Esophagus muscularis mucosa (tissue), 4 donors: Measurements from ENCODE around the gene GALNTL6. TPM values are rescaled to one million over a fixed set of nuclear protein-coding genes. Genes with fewer than 3 reads are reported as not detected.
"Not testable (repeated sequence)": the region's sequence is repeated elsewhere in the genome, so short reads cannot be mapped to it uniquely, and the experiment has no call there.

Experiments
- DNase-seq: peaks from one replicate; pipeline ENCODE4 v3.0.0-alpha.2; 2017; ENCODE audit errors: extremely low spot score
- H3K27ac ChIP-seq, 4 donors: fragments of 200-600 bp; sonication (generic); replicated peaks in 1 of 4; 1 replicate in 3 of 4; 2 replicates in 1 of 4; pipeline ENCODE4 v1.5.1; 2016 to 2019; ENCODE audit warnings: mild to moderate bottlenecking in 1 of 4
- H3K27me3 ChIP-seq, 4 donors: fragments of 200-600 bp; sonication (generic); one replicate each; pipeline versions ENCODE4 v1.5.1 to v1.6.0; 2016 to 2019
- H3K36me3 ChIP-seq, 4 donors: fragments of 200-600 bp; sonication (generic); one replicate each; pipeline ENCODE4 v1.5.1; 2016 to 2019
- H3K4me1 ChIP-seq, 4 donors: fragments of 200-600 bp; sonication (generic); one replicate each; pipeline ENCODE4 v1.5.1; 2016 to 2019
- H3K4me3 ChIP-seq, 4 donors: fragments of 200-600 bp; sonication (generic); 1 replicate in 2 of 4; 2 replicates in 2 of 4; pipeline ENCODE4 v1.5.1; 2016 to 2019; ENCODE audit warnings: mild to moderate bottlenecking in 4 of 4, moderate library complexity in 1 of 4
- H3K9me3 ChIP-seq, 4 donors: fragments of 200-600 bp; sonication (generic); 1 replicate in 3 of 4; 2 replicates in 1 of 4; pipeline ENCODE4 v1.5.1; 2016 to 2019
- CTCF ChIP-seq, 3 experiments: fragments of 200-600 bp in 2 of 3; fragments of 450-650 bp in 1 of 3; sonication (generic) in 2 of 3; IDR thresholded peaks; one replicate each; pipeline ENCODE4 v1.5.1; 2017 to 2019; ENCODE audit warnings: antibody characterized with exemption in 3 of 3, mild to moderate bottlenecking in 2 of 3, moderate library complexity in 1 of 3
- EP300 ChIP-seq: sonication (generic); formaldehyde crosslinking; IDR thresholded peaks from one replicate; pipeline ENCODE4 v1.6.1; 2017; ENCODE audit warnings: antibody characterized with exemption
- POLR2A ChIP-seq: fragments of 450-650 bp; IDR thresholded peaks from one replicate; pipeline ENCODE4 v1.6.1; 2017; ENCODE audit warnings: antibody characterized with exemption, moderate library complexity, mild to moderate bottlenecking, low read depth
- POLR2AphosphoS5 ChIP-seq, 2 donors: sonication (generic); formaldehyde crosslinking; IDR thresholded peaks; one replicate each; pipeline ENCODE4 v1.6.1; 2017; ENCODE audit warnings: antibody characterized with exemption in 2 of 2
- WGBS: methylation state at CpG from one replicate; pipeline ENCODE4 v1.1.5; 2018; 5-methylcytosine and 5-hydroxymethylcytosine counted together
- intact Hi-C: fragments of 100-400 bp; cut with DNase I; formaldehyde crosslinking; loops from one replicate; pipeline ENCODE4 v1.15.1; 2023
- total RNA-seq, 4 donors: library from RNA; depleted of rRNA; stranded (reverse); fragments of >200 nt; gene quantifications; one replicate each; pipeline versions ENCODE4 v1.1.0 to v1.2.1, GENCODE V29; 2016

The GALNTL6 gene
- total RNA-seq, 4 donors from 2014 or later: 0.33 to 0.42 TPM; not detected in 2

GRCh38 chr4:172897046-172897445 is 1083.8 kb downstream of the GALNTL6 start:
- H3K27ac ChIP-seq: no peak overlapping the region
- H3K9me3 ChIP-seq: peaks cover 0 to 21% (median 13%) of the 10 kb centered on the region in 4 donors
- TF ChIP-seq POLR2AphosphoS5 (IDR thresholded peaks at IDR 0.05): no peak
- TF ChIP-seq POLR2A: no peak
- TF ChIP-seq EP300: no peak
- TF ChIP-seq CTCF (IDR thresholded peaks at IDR 0.05): no peak
- no peaks in the 10 kb centered on the region for H3K4me1 ChIP-seq
- 72% methylated on average over 3 of the region's 3 CpGs for WGBS
- no peaks in the 10 kb centered on the region for H3K36me3 ChIP-seq
- H3K27me3 ChIP-seq: no peaks in the 10 kb centered on the region
- H3K4me3 ChIP-seq: no peak overlapping the region
- intact Hi-C loops: no loop called here
- DNase-seq: no peak

GRCh38 chr4:172898715-172899114 is 1085.5 kb downstream of the GALNTL6 start:
- 81% methylated on average over 2 of the region's 2 CpGs for WGBS
- intact Hi-C loops: no loop called here

GRCh38 chr4:172899861-172900260 is 1086.7 kb downstream of the GALNTL6 start:
- no peaks in the 10 kb centered on the region for H3K4me1 ChIP-seq
- no peak for TF ChIP-seq POLR2AphosphoS5 (IDR thresholded peaks at IDR 0.05)
- TF ChIP-seq EP300: no peak
- TF ChIP-seq POLR2A: no peak
- no peak for TF ChIP-seq CTCF (IDR thresholded peaks at IDR 0.05)
- H3K27me3 ChIP-seq: no peaks in the 10 kb centered on the region
- DNase-seq: no peak
- no peak overlapping the region for H3K4me3 ChIP-seq
- no peaks in the 10 kb centered on the region for H3K36me3 ChIP-seq
- H3K9me3 ChIP-seq: peaks cover 0 to 21% (median 11%) of the 10 kb centered on the region in 4 donors
- intact Hi-C loops: no loop called here
- 96% methylated on average over 4 of the region's 4 CpGs for WGBS
- no peak overlapping the region for H3K27ac ChIP-seq

More at GRCh38 chr4:172898715-172899114, 1085.5 kb downstream of the GALNTL6 start:
- Histone ChIP-seq H3K27me3 (no peaks in the 10 kb centered on the region), H3K9me3 (peaks cover 0 to 21% (median 13%) of the 10 kb centered on the region in 4 donors), H3K27ac (no peak overlapping the region), H3K4me3 (no peak overlapping the region), H3K4me1 (no peaks in the 10 kb centered on the region), H3K36me3 (no peaks in the 10 kb centered on the region)
- TF ChIP-seq EP300 (no peak), CTCF (IDR thresholded peaks at IDR 0.05) (no peak), POLR2A (no peak), POLR2AphosphoS5 (IDR thresholded peaks at IDR 0.05) (no peak)
- DNase-seq: no peak

- H3K27ac ChIP-seq: no peak overlapping the region
- H3K9me3 ChIP-seq: peaks cover 0 to 11% (median 5%) of the 10 kb centered on the region in 4 donors
- intact Hi-C loops: no loop called here
- no peak for TF ChIP-seq CTCF (IDR thresholded peaks at IDR 0.05)
- no peak for TF ChIP-seq EP300
- TF ChIP-seq POLR2A: no peak
- TF ChIP-seq POLR2AphosphoS5 (IDR thresholded peaks at IDR 0.05): no peak
- 53% methylated on average over 4 of the region's 4 CpGs for WGBS
- DNase-seq: no peak
- no peak overlapping the region for H3K4me3 ChIP-seq
- no peaks in the 10 kb centered on the region for H3K27me3 ChIP-seq
- no peaks in the 10 kb centered on the region for H3K36me3 ChIP-seq
- no peaks in the 10 kb centered on the region for H3K4me1 ChIP-seq
Observed at GRCh38 chr4:172900900-172901299, 1087.7 kb downstream of the GALNTL6 start.

GRCh38 chr4:172912468-172912867 is 1099.3 kb downstream of the GALNTL6 start:
- 96% methylated on average over 8 of the region's 8 CpGs for WGBS

GRCh38 chr4:172917403-172917802 is 1104.2 kb downstream of the GALNTL6 start:
- WGBS: 88% methylated on average over 3 of the region's 3 CpGs
- H3K27me3 ChIP-seq, H3K4me3 ChIP-seq, H3K9me3 ChIP-seq, H3K4me1 ChIP-seq, DNase-seq, H3K36me3 ChIP-seq, H3K27ac ChIP-seq, intact Hi-C loops: not testable (repeated sequence)

More at GRCh38 chr4:172912468-172912867, 1099.3 kb downstream of the GALNTL6 start:
- H3K27ac ChIP-seq, H3K4me3 ChIP-seq, H3K27me3 ChIP-seq, H3K9me3 ChIP-seq, H3K4me1 ChIP-seq, intact Hi-C loops, DNase-seq, H3K36me3 ChIP-seq: not testable (repeated sequence)
